NCI-H2171 treated with DMSO at 0.1 percent for 48 hours (cell line): ENCODE results near the gene KRTAP10-6.
"Not testable (repeated sequence)": the region's sequence is repeated elsewhere in the genome, so short reads cannot be mapped to it uniquely, and the experiment has no call there.

Experiments used
- DNase-seq: peaks from one replicate; lab custom pipeline; 2025; lab: John Stamatoyannopoulos, UW

The KRTAP10-6 gene

DNA sequence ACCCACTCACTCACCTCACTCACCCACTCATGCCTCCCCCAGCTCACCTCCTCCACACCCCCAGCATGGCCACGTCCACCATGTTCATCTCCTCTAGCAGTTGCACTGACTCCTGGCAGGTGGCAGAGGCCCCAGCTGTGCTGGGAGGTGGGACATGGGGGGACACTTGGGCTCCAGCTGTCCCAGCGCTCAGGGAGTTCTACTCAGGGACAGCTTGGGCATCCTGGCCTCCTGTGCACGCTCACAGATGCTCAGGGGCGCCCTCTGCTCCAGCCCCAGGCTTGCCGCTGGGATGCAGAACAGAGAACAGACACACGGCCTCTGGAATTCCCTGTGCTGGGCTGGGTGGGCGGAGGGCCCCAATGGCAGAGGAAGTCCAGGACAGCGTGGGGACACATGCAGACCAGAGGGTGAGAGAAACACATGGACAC lies 24.8 kb upstream of the KRTAP10-6 start:
- peak; percentile 39 for DNase-seq

DNA sequence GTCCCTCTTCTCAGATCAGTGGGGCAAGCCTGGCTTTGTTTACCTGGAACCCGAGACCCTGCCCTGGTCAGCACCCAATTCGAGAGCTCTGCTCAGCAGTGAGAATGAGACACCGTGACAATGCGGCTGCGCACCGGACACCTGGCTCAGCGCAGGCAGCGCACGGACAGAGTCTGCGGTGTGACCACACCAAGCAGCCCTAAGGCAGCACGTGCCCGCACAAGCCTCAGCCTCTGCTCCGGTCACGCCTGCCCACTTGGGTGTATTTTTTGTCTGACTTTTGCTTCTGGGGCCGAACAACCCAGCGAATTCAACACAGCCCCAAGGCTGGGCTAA lies 24.3 kb upstream of the KRTAP10-6 start:
- DNase-seq, result no peak

DNA sequence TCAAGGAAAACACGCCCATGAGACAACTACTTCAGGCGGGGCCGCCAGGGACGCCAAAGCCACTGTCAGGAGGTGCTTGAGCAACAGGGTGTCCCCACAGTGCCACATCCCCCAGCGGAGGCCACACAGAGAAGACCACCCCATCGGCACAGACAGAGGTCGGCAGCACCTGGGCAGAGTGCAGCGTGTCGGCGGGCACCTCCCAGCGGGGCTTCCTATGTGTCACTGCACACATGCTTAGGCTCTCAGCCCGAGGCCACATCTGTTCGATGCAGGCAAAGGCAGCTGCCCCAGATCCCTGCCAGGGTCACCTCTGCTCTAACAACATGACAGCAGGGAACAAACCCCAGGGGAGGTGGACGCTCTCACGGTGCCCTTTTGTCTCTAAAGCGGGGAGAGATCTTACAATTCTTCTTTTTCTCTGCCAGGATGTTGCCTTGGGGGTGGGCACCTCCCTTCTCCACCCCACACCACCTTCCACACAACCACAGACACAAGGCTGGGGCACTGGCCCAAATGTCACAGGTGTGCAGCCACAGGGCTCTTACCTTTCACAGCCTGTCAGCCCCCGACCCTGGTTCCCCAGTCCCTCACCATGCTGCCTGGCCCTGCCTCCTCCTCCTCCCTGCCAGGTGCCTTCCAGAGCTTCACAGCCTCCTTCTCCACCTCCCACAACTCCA lies 23.7 kb upstream of the KRTAP10-6 start:
- peak; percentile 87 for DNase-seq

DNA sequence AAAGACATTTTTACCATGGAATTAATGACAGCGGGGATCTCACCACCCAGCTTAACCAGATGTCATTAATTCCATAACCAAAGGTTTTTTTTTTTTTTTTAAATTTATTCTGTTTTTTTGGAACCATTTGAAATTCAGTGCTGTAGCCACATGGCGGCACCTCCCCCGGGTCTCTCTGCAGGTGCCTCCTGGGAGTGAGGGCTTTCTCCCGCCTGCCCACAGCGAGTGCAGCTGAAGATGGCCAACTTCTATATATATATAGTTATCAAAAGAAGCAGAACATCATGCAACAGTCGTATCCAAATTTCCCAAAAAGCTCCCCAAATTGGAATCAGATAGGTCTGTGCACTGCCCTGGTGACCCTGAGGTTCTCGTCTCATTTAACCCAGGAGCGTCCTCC lies 23.2 kb upstream of the KRTAP10-6 start:
- peak; percentile 31 for DNase-seq

DNA sequence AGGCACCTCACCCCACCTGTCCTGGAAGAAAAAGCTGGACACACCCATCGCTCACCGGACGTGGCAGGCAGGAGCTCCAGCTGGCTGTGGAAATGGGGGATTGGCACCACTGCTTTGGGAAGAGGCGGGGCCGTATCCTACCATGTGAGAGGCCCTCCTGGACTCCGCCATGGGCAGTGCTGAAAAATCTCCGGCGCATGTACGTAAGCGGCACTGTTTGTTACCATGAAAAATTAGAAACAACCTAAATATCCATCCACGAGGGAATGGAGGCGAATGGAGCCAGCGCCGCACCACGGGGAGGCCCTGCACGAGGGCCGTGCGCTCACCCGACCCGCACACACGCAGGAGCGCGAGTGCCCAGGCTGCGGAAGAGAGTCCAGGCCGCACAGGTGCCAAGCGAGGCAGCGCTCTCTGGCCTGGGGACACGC lies 22.7 kb upstream of the KRTAP10-6 start:
- DNase-seq, result no peak

DNA sequence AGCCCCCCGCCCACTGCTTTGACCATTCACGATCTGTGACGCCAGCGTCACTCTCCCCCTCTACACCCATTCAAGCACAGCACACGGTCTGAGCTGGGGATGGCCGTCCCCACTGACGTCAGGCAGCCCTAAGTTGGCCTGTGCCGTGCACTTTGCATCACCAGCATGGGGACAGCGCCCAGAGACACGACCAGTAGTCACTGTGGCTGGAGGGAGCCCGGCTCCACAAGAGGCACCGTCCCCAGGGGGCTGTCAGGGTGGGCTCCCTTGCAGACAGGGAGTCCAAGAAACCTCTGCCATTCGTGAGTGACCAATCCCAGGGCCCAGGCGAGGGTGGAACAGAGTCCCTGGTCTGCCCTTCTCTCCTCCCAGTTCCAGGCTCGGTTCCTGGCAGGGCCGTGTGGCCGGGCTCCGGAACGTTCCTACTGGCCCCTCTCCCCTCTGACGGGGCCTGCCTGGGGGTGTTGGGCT lies 21.9 kb upstream of the KRTAP10-6 start:
- no peak for DNase-seq

DNA sequence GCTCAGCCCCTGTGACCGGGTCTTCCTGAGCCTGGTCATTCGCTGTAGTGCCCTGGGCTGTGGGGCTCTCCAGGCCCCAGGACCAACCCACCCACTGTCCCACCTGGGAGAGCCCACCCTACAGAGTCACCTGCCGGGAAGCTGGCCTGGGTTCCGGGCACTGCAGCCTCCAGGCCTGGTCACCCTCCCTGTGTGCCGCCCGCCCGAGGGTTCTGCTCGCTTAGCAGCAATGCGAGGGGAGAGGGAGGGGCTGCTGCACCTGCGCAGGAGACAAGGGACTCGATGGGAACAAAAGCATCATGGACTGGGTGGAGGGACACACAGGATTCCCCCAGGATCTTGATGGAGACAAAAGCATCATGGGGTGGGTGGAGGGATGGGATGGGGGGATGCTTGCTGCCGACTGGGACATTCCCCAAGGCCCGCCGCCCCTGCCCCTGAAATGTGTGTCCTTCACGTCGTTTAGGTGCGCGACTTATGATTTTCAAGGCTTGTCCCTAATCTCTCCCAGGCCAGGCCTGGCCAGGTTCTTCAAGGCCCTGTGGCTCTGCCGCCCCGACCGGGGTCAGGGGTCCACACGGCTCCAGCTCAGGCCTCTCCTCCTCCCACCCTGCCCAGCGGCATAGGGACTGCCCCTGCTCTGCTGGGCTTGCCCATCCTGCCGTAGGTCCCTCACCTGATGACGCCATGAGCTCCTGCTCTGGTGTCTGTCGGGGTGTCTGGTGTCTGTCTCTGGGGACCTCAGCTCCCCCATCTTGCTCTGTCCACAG lies 21.3 kb upstream of the KRTAP10-6 start:
- no peak for DNase-seq

DNA sequence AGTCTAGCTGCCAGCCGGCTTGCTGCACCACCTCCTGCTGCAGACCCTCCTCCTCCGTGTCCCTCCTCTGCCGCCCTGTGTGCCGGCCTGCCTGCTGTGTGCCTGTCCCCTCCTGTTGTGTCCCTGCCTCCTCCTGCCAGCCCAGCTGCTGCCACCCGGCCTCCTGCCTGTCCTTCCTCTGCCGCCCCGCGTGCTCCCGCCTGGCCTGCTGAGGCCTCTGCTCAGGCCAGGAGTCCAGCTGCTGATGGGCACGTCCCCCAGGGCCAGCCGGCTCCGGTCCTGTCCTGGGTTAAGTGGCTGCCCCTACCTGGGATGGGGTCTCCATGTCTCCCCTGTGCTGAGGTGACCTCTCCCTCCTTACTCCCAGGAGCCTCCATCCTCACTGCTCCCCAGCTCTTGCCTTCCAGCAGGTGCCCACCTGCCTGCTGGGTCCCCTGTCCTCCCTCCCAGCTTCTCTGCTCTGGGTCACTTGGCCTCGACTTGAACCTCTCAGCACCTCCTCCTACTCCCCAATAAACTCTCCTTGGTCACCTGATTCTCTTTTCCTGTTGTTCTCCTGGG lies 20.4 kb upstream of the KRTAP10-6 start:
- DNase-seq, result no peak

DNA sequence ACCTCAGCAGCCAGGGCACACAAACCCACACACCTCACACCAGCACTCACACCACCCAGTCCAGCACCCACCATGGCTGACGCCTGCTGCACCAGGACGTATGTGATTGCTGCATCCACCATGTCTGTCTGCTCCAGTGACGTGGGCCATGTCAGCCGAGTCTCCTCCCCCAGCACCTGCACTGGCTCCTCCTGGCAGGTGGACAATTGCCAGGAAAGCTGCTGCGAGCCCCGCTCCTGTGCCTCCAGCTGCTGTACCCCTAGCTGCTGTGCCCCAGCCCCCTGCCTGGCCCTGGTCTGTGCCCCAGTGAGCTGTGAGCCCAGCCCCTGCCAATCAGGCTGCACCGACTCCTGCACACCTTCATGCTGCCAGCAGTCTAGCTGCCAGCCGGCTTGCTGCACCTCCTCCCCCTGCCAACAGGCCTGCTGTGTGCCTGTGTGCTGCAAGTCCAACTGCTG lies 19.8 kb upstream of the KRTAP10-6 start, which contains the start of gene KRTAP10-8:
KRTAP10-8 (plus strand) TSS at position 51 of the 458 bp plus-strand sequence; CDS start at position 73, 22 bp downstream.
- DNase-seq, result peak; percentile 25

DNA sequence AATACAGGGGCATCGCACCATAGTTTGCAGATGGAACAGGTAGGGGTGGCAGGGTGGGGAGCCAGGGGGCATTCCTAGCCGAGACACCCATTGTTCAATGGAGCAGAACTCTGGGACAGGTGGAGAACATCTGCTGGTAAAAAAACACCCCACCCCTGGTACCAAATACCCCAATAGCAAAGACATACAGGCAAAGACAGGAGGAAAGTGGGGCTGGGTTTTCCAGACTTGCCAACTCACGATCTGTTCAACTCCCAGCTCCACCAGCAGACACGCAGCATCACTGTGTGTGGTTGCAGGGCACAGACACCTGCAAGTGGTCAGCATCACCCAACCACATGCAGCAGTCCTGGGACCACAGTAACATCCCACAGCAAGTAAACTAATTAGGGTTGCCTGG lies 19.2 kb upstream of the KRTAP10-6 start:
- no peak for DNase-seq

DNA sequence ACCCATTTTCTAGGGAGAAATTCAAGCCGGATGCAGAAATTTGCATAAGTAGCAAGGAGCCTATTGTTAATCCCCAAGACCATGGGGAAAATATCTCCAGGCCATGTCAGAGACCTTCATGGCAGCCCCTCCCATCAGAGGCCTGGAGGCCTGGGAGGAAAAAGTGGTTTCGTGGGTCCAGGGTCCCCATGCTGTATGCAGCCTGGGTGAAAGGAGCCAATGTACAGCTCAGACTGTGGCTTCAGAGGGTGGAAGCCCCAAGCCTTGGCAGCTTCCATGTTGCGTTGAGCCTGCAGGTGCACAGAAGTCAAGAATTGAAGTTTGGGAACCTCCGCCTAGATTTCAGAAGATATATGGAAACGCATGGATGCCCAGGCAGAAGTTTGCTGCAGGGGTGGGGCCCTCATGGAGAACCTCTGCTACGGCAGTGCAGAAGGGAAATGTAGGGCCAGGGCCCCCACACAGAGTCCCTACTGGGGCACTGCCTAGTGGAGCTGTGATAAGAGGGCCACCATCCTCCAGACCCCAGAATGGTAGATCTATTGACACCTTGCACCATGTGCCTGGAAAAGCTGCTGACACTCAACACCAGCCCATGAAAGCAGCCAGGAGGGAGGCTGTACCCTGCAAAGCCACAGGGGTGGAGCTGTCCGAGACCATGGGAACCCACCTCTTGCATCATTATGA lies 18.0 kb upstream of the KRTAP10-6 start:
- DNase-seq, result not testable (repeated sequence)

DNA sequence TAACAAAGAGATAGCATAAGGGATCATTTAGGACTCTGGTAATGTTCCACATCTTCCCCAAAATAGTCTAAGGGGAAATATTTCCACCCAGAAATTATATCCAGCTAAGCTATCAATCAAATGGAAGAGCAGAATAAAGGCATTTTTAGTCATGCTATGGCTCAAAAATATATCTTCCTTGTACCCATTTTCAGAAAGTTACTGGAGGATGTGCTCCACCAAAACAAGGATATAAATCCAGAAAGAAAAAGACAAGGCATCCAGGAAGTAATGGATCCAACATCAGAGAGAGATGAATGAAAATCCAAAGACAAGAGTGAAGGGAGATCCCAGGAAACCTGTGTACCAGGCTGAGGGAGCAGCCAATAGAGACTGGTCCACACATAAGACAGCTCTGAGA lies 16.9 kb upstream of the KRTAP10-6 start:
- no peak for DNase-seq

DNA sequence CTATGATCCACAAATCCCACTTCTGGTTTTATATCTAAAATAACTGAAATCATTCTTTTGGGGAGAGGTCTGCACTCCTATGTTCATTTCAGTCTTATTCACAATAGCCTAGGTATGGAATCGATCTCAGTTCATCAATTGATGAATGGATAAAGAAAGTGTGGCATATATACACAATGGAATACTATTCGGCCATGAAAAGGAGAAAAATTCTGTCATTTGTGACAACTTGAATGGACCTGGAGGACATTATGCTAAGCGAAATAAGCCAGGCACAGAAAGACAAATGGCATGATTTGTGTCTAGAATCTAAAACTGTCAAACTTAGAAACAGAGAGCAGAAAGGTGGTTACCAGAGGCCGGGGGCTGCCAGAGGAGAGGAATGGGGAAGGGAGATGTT lies 14.2 kb upstream of the KRTAP10-6 start:
- no peak for DNase-seq

DNA sequence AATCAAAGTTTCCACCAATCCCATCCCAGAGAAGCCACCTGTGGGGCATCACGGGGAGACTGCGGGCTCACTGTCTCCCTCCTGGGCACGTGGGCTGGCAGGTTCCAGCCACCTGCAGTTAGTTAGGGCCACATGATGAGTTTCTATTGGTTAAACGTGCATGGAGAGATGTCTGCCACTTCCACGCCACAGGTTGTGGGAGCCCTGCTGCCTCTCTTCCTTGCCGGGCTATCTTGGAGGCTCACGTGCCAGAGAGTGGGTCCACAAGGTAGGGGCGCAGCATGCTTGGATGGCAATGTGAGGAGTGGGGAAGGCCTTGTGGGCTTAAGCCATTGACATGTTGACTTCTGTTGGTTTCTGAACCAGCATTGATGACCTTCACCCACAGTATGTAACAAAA lies 11.6 kb upstream of the KRTAP10-6 start:
- no peak for DNase-seq

DNA sequence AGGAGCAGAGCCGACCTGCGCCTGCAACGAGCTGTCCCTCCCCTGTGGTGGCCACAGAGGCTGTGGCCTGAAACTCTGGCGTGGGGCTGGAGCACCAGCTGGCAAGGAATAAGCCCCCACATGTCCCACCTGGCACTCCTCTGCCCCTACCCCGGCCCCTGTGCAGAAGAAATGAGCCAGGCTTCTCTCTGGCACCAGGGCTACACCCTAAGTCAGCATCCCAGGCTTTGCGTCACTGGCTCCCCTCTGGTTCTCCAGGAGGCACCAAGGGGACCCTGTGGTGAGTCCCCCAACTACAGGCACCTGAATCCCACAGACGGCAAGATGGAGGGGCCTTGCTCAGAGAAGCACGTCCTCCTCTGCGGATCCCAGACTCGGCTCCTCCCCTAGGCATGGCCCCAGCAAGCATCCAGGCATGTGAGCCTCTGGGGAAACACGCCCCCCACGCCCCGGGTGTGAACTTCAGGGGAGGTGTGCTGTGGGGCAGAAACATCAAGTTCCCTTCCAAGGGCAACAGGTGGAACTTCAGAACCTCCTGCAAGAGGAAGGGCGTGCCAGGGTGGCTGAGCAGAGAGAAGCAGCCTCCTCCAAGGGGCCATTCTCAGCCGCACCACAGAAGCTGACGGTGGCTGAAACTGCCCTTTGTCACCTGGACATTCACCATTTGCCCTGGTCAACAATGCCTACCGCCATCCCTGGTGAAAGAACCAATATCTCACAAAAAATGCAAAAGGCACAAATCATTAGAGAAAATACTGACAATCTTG lies 11.0 kb upstream of the KRTAP10-6 start:
- DNase-seq, result no peak

DNA sequence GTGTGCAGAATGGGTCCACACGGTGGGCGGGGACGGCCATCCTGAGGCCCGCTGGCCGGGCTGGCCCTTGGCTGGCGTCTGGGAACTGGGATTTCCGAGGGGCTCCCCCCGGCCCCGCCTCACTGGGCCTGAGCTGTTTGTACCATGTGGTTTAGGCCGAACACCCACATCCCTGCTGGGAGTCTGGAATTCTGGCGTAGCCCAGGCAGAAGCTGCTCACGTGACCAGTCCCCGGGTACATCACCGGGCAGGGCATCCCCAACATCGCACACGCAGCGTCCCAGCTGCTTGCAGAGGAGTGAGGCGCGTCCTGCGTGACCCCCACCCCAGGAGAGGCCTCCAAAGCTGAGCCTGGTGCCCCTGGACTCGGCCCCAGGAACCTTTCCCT lies 10.2 kb upstream of the KRTAP10-6 start:
- no peak for DNase-seq

DNA sequence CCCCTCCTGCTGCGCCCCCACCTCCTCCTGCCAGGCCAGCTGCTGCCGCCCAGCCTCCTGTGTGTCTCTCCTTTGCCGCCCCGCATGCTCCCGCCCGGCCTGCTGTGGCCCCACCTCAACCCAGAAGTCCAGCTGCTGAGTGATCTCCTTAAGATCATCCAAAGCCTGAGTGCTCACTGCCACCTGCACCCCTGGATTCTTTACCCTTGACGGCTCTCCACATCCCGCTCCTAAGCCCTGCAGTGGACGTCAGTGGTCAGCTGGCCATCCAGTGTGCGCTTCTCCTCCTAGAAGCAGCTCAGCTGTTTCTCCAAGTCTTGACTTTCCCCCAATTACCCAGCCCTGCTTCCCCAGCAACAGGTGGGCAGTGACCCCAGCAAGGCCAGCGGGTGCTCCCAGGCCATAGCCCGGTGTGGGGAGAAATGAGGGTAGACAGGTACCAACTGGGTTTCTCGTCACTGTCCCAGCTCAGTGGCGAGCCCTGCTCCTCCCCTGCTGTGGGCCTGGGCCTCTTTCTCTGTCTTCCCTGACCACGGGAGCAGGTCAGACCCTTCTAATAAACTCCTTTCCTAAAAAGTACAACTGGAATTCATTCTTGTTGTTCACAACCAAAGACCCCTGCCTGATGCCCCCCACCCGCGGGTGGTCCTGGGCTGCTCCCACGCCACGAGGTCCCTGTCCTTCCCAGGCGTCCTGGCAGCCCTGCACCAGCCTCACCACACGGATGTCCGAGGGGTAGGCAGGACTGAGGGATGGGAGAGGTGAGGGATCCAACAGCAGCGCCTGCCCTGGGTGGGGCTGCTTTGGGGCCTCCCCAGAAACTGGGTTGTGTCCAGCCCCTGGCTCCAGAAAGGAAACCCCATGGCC lies 9.5 kb upstream of the KRTAP10-6 start:
- peak; percentile 52 for DNase-seq

DNA sequence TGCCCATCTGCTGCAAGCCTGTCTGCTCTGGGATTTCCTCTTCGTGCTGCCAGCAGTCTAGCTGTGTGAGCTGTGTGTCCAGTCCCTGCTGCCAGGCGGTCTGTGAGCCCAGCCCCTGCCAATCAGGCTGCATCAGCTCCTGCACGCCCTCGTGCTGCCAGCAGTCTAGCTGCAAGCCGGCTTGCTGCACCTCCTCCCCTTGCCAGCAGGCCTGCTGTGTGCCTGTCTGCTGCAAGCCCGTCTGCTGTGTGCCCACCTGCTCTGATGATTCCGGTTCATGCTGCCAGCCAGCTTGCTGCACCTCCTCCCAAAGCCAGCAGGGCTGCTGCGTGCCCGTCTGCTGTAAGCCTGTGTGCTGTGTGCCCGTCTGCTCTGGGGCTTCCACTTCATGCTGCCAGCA lies 8.8 kb upstream of the KRTAP10-6 start:
- peak; percentile 57 for DNase-seq

DNA sequence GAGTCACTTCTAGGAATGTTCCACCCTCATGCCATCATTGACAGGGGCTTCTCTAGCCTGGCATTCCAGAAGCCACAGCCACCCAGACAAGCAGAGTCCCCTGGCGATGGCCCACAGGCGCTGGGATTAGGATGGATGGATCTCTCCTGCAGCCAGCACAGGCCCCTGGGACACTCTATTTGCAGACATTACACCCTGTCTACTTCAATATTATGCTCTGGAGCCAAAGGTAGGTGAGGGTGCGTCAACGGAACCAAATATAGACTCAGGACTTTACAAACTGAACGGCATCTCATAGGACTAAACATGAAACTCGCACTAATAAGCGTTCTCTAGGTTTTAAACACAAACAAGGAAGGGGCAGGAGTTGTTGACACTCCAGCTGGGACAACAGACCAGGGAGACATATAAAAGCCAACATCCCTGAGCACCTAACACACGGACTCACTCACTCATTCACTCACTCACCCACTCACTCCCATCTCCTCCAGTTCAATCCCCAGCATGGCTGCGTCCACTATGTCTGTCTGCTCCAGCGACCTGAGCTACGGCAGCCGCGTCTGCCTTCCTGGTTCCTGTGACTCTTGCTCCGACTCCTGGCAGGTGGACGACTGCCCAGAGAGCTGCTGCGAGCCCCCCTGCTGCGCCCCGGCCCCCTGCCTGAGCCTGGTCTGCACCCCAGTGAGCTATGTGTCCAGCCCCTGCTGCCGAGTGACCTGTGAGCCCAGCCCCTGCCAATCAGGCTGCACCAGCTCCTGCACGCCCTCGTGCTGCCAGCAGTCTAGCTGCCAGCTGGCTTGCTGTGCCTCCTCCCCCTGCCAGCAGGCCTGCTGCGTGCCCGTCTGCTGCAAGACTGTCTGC lies 8.0 kb upstream of the KRTAP10-6 start, which contains the start of gene KRTAP10-7:
KRTAP10-7 (plus strand) TSS at position 480 of the 861 bp plus-strand sequence; CDS start at position 505, 25 bp downstream.
- DNase-seq, result not testable (repeated sequence)
